ENCODE data around the gene ZNF629.

DNA sequence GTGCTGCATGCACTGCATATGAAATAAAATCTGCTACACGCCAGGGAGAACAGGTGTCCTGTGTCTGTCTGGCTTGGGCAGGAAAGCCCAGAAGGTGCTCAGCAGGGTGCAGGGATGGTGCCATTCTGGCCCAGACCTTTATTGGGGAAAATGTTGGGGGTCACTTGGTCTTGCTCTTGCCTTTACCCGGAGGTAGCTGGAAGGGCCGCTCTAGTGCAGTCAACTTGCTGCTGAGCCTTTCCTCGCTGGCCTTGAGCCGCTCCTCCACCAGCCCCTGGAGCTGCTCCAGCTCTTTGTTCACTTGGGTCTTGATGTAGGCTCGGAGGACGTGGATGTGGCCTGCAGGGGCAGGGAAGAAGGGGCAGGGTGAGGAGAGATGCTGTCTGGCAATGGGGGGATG, 29.7 kb downstream of the ZNF629 start:
- TF ChIP-seq, protein P1, sequence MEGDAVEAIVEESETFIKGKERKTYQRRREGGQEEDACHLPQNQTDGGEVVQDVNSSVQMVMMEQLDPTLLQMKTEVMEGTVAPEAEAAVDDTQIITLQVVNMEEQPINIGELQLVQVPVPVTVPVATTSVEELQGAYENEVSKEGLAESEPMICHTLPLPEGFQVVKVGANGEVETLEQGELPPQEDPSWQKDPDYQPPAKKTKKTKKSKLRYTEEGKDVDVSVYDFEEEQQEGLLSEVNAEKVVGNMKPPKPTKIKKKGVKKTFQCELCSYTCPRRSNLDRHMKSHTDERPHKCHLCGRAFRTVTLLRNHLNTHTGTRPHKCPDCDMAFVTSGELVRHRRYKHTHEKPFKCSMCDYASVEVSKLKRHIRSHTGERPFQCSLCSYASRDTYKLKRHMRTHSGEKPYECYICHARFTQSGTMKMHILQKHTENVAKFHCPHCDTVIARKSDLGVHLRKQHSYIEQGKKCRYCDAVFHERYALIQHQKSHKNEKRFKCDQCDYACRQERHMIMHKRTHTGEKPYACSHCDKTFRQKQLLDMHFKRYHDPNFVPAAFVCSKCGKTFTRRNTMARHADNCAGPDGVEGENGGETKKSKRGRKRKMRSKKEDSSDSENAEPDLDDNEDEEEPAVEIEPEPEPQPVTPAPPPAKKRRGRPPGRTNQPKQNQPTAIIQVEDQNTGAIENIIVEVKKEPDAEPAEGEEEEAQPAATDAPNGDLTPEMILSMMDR (IDR thresholded peaks at IDR 0.05) = no peak
- no peak for TF ChIP-seq POLR2A (IDR thresholded peaks at IDR 0.05)
